Right lung (tissue), 5 donors: ENCODE data around the gene TAF7L. TPM values are rescaled to one million over a fixed set of nuclear protein-coding genes. Genes with fewer than 3 reads are reported as not detected.

Source experiments
- DNase-seq, 2 donors: peaks; one replicate each; pipeline ENCODE4 v3.0.0-alpha.2; 2013
- polyA plus RNA-seq, 5 donors: library from polyadenylated mRNA; unstranded; fragments of 120-200 nt; gene quantifications; one replicate each; pipeline versions ENCODE4 v1.2.1 to v1.2.3, GENCODE V29; 2013; ENCODE audit warnings: inconsistent platforms in 1 of 5, low replicate concordance in 1 of 5; ENCODE audit not compliant: insufficient read length in 5 of 5, insufficient read depth in 1 of 5

TAF7L gene
- polyA plus RNA-seq, 5 donors: 0.27 to 0.55 (median 0.37) TPM

GRCh38 chrX:101223226-101223625 lies 67.9 kb downstream of the TAF7L start:
- no peak for DNase-seq

GRCh38 chrX:101220662-101221260 lies 70.4 kb downstream of the TAF7L start:
- no peak for DNase-seq

DNA sequence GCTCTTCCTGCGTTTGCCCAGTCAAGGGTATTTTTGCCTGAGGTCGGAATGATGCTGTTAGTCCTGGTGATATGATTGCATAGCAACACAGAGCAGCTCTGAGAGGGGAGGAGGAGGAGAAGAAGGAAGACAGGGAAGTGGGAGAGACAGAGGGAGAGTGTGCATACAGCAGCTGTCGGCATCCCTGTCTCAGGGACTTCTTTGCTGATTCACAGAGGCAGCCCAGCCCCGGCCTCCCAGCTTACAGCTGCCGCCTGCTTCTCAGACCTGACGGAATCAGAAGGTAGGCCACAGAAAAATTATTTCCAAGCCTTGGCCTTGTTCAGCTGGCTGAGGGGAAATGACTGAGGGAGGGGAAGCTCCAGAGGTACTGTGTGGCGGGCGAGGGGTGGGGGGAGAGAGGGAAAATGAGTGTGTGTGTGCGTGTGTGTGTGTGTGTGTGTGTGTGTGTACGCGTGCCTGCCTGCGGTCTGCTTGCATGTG lies 71.2 kb downstream of the TAF7L start:
- DNase-seq: peak in 1 of 2 donors; percentile 26

DNA sequence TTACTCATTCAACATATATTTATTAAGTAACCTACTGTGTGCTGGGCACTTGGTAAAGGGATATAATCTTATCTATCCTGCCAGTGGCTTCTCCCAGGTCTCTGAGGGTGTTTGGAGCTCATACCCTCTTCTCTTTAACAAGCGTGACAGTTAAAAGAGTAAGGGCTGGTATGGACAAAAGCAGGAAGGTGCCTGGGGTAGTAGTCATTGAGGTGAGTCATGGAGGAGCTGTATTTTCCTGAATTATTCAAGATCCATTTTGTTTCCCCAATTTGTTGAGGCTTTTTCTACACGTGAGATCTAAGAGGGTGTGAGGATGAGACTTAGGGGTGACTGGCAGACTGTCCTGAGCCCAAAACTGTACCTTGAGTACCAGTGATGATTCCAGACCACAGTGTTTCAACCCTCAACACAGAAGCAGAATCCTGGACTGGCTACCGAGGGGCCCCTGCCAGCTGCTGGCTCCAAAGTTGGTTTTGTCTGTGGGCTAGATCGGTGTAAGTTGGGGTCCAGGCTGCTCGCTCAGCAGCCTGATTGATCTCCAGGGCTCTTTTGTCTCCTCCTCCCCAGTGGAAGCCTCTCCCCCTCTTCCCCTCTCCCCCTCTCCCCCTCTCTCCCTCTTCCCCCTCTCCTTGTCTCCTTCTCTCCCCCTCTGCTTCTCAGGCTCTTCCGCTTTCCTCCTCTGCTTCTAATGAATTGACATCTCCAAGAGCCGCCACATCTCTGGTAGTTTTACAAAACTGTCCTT lies 71.8 kb downstream of the TAF7L start, which contains the start of gene DRP2:
DRP2 (plus strand) TSS at position 671 of the 748 bp plus-strand sequence. CDS start 11,862 bp downstream, outside the sequence.
- no peak for DNase-seq

Other genes with a start within 250 kb of the TAF7L start
- 10 to 100 TPM in 4 of 5 donors, 1 to 10 TPM in 1; 9.6 to 12.8 (median 12.3) TPM for gene TRMT2B, start 239.2 kb downstream of the TAF7L start, polyA plus RNA-seq
- 10 to 100 TPM in 4 of 5 donors, 1 to 10 TPM in 1; 9.0 to 17.1 (median 13.5) TPM for gene TMEM35A, start 212.5 kb downstream of the TAF7L start, polyA plus RNA-seq
- gene CENPI, start 193.1 kb downstream of the TAF7L start, polyA plus RNA-seq: 10 to 100 TPM in 2 of 5 donors, 1 to 10 TPM in 3; 5.4 to 17.1 (median 8.8) TPM
- gene DRP2, start 71.5 kb downstream of the TAF7L start, polyA plus RNA-seq: 1 to 10 TPM; 1.4 to 2.1 (median 1.9) TPM
- 10 to 100 TPM; 11.3 to 15.6 (median 14.9) TPM for gene TIMM8A, start 57.4 kb upstream of the TAF7L start, polyA plus RNA-seq
- gene BTK, start 94.9 kb upstream of the TAF7L start, polyA plus RNA-seq: 1 to 10 TPM; 3.7 to 6.0 (median 4.2) TPM
- gene RPL36A, start 99.7 kb upstream of the TAF7L start, polyA plus RNA-seq: 1,000 to 10,000 TPM; 1,178 to 1,967 (median 1,327) TPM
- gene GLA, start 116.6 kb upstream of the TAF7L start, polyA plus RNA-seq: 10 to 100 TPM; 23.9 to 31.4 (median 27.5) TPM
- gene HNRNPH2, start 116.9 kb upstream of the TAF7L start, polyA plus RNA-seq: 100 to 1,000 TPM in 2 of 5 donors, 10 to 100 TPM in 3; 84.0 to 111 (median 98.1) TPM
- gene ARMCX4, start 194.1 kb upstream of the TAF7L start, polyA plus RNA-seq: 10 to 100 TPM; 24.6 to 34.8 (median 29.8) TPM